Astrocyte (in vitro differentiated cells and primary cell): ENCODE data around the gene ALX4. TPM values are rescaled to one million over a fixed set of nuclear protein-coding genes. Genes with fewer than 3 reads are reported as not detected.

Experiments used
- DNase-seq: peaks from one replicate; pipeline ENCODE4 v3.0.0-alpha.2; 2010; ENCODE audit warnings: low read depth
- FAIRE-seq: peaks from 2 replicates; lab custom pipeline; 2011; peaks lifted over from hg19 to GRCh38; lab: Jason Lieb, UNC
- H2AFZ ChIP-seq: 2 replicates; pipeline ENCODE4 v1.6.0; 2012; ENCODE audit warnings: low read depth, low read length, inconsistent platforms
- H3K27ac ChIP-seq: 2 replicates; pipeline ENCODE4 v1.5.1; 2011; ENCODE audit warnings: low read depth, low read length, inconsistent platforms
- H3K27me3 ChIP-seq: 2 replicates; pipeline ENCODE4 v1.6.0; 2011; ENCODE audit warnings: low read length, inconsistent platforms; ENCODE audit not compliant: insufficient read depth
- H3K36me3 ChIP-seq: 2 replicates; pipeline ENCODE4 v1.5.1; 2011; ENCODE audit warnings: low read length, inconsistent platforms; ENCODE audit not compliant: insufficient read depth
- H3K4me1 ChIP-seq: 2 replicates; pipeline ENCODE4 v1.5.1; 2011; ENCODE audit warnings: low read length, inconsistent platforms; ENCODE audit not compliant: insufficient read depth
- H3K4me2 ChIP-seq: 2 replicates; pipeline ENCODE4 v1.6.0; 2012; ENCODE audit warnings: low read length, inconsistent platforms
- H3K4me3 ChIP-seq: 2 replicates; pipeline ENCODE4 v1.5.1; 2011; ENCODE audit warnings: low read depth, mild to moderate bottlenecking, low read length, inconsistent platforms; ENCODE audit not compliant: insufficient read depth
- H3K79me2 ChIP-seq: 2 replicates; pipeline ENCODE4 v1.6.0; 2012; ENCODE audit warnings: mild to moderate bottlenecking, low read length, inconsistent platforms; ENCODE audit not compliant: insufficient read depth
- H3K9ac ChIP-seq: 2 replicates; pipeline ENCODE4 v1.6.0; 2012; ENCODE audit warnings: mild to moderate bottlenecking, low read length, inconsistent platforms
- H3K9me3 ChIP-seq: 2 replicates; pipeline ENCODE4 v1.5.1; 2012; ENCODE audit warnings: low read depth, mild to moderate bottlenecking, low read length, inconsistent platforms; ENCODE audit not compliant: insufficient read depth
- H4K20me1 ChIP-seq: 2 replicates; pipeline ENCODE4 v1.6.0; 2012; ENCODE audit warnings: low read length, inconsistent platforms; ENCODE audit not compliant: insufficient read depth
- H3K27ac Mint-ChIP-seq: one replicate; pipeline ENCODE4 v1.8.0; 2021; ENCODE audit warnings: mild to moderate bottlenecking, mixed read lengths; ENCODE audit not compliant: unreplicated experiment
- H3K27me3 Mint-ChIP-seq: one replicate; pipeline ENCODE4 v1.8.0; 2021; ENCODE audit warnings: low read depth, mixed read lengths; ENCODE audit not compliant: unreplicated experiment
- H3K36me3 Mint-ChIP-seq: one replicate; pipeline ENCODE4 v1.8.0; 2021; ENCODE audit warnings: low read depth, mixed read lengths; ENCODE audit not compliant: unreplicated experiment
- H3K4me1 Mint-ChIP-seq: one replicate; pipeline ENCODE4 v1.8.0; 2021; ENCODE audit warnings: low read depth, mixed read lengths; ENCODE audit not compliant: unreplicated experiment
- H3K4me3 Mint-ChIP-seq: one replicate; pipeline ENCODE4 v1.8.0; 2021; ENCODE audit warnings: mild to moderate bottlenecking, moderate library complexity, mixed read lengths; ENCODE audit not compliant: unreplicated experiment
- H3K9me3 Mint-ChIP-seq: one replicate; pipeline ENCODE4 v1.8.0; 2021; ENCODE audit warnings: mild to moderate bottlenecking, mixed read lengths; ENCODE audit not compliant: unreplicated experiment
- EZH2 ChIP-seq: IDR thresholded peaks from 2 replicates; pipeline ENCODE4 v1.6.1; 2012; ENCODE audit warnings: mild to moderate bottlenecking, low read length, inconsistent platforms; ENCODE audit not compliant: insufficient read depth
- total RNA-seq: library from RNA; stranded (reverse); gene quantifications from 2 replicates; pipeline ENCODE4 v1.2.1, GENCODE V29; 2021
- TF ChIP-seq, protein P1 (sequence below): IDR thresholded peaks from 2 replicates; pipeline ENCODE4 v1.5.1; 2011; ENCODE audit warnings: low read depth, mild to moderate bottlenecking, inconsistent platforms, low read length, moderate library complexity; ENCODE audit not compliant: insufficient read depth

Gene ALX4
- total RNA-seq, 1 donor from 2014 or later, result not detected

- Mint-ChIP-seq H3K4me3 (no peak overlapping the region), H3K9me3 (peaks cover 3% of the 10 kb centered on the region), H3K27ac (no peak overlapping the region), H3K36me3 (no peaks in the 10 kb centered on the region), H3K27me3 (peaks cover 21% of the 10 kb centered on the region), H3K4me1 (peaks cover 2% of the 10 kb centered on the region)
- TF ChIP-seq, protein P1, sequence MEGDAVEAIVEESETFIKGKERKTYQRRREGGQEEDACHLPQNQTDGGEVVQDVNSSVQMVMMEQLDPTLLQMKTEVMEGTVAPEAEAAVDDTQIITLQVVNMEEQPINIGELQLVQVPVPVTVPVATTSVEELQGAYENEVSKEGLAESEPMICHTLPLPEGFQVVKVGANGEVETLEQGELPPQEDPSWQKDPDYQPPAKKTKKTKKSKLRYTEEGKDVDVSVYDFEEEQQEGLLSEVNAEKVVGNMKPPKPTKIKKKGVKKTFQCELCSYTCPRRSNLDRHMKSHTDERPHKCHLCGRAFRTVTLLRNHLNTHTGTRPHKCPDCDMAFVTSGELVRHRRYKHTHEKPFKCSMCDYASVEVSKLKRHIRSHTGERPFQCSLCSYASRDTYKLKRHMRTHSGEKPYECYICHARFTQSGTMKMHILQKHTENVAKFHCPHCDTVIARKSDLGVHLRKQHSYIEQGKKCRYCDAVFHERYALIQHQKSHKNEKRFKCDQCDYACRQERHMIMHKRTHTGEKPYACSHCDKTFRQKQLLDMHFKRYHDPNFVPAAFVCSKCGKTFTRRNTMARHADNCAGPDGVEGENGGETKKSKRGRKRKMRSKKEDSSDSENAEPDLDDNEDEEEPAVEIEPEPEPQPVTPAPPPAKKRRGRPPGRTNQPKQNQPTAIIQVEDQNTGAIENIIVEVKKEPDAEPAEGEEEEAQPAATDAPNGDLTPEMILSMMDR, result no peak
- no peak for TF ChIP-seq EZH2
- Histone ChIP-seq H3K4me2 (no peak overlapping the region), H3K4me3 (no peak overlapping the region), H3K27me3 (no peaks in the 10 kb centered on the region), H3K4me1 (peaks cover 10% of the 10 kb centered on the region), H4K20me1 (no peaks in the 10 kb centered on the region), H3K9ac (no peak overlapping the region), H3K79me2 (no peaks in the 10 kb centered on the region), H2AFZ (no peak overlapping the region), H3K9me3 (no peaks in the 10 kb centered on the region), H3K36me3 (no peaks in the 10 kb centered on the region), H3K27ac (no peak overlapping the region)
- no peak for FAIRE-seq
- DNase-seq, result no peak
These were observed 35.5 kb downstream of the ALX4 start for GRCh38 chr11:44274404-44274803.

- Mint-ChIP-seq H3K9me3 (peaks cover 8% of the 10 kb centered on the region), H3K4me3 (no peak overlapping the region), H3K27ac (no peak overlapping the region), H3K36me3 (no peaks in the 10 kb centered on the region), H3K4me1 (peaks cover 5% of the 10 kb centered on the region), H3K27me3 (peaks cover 16% of the 10 kb centered on the region)
- no peak overlapping the region for H2AFZ ChIP-seq
- no peak overlapping the region for H3K27ac ChIP-seq
- no peaks in the 10 kb centered on the region for H3K36me3 ChIP-seq
- peaks cover 22% of the 10 kb centered on the region for H3K4me1 ChIP-seq
- no peaks in the 10 kb centered on the region for H3K79me2 ChIP-seq
- no peak overlapping the region for H3K9ac ChIP-seq
- H3K9me3 ChIP-seq, result no peaks in the 10 kb centered on the region
- TF ChIP-seq EZH2, result no peak
- TF ChIP-seq, protein P1, result no peak
- H3K27me3 ChIP-seq, result no peaks in the 10 kb centered on the region
- no peak for FAIRE-seq
- H4K20me1 ChIP-seq, result no peaks in the 10 kb centered on the region
- H3K4me2 ChIP-seq, result no peak overlapping the region
- DNase-seq, result no peak
- H3K4me3 ChIP-seq, result no peak overlapping the region
These were observed 38.7 kb downstream of the ALX4 start for GRCh38 chr11:44271286-44271685.

DNA sequence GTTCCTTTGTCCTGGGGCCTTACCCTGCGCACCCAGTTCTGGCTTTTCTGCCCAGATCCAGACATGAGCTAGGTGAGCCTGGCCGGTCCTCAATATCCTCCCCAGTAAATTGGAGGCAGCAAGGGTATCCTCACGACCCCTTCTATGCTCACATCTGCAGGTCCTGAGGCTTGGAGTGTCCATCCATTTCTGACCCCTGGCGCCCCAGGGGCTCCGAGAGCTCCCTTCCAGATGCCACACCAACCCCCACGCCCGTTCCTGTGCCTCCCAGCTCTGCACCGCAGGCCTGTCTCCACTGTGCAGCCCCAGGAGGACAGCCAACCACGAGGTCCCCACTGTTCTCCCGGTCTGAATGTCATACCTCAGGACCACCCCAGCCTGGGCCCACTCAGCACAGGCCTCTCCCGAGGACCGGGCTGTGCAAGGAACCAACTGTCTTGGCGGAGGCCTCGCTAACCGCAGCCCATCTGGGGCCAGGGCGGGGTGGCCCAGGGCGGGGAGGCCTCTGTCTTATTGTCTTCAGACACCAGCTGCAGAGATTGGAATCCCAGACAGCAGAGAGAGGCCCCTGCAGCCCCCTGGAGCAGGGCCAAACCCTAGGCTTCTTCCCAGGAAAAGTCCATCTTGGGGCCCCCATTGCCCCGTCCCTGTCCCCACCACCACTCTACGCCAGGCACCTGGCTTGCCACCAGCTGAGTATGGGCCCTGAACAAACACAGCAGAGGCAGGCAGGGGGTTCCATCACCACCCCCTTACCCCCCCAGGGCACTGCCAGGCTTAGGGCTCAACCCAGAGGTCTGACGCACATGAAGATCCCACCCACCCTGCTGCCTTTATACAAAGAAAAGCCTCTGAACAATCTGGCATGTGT is 39.3 kb downstream of the ALX4 start:
- no peaks in the 10 kb centered on the region for H3K36me3 Mint-ChIP-seq
- Histone ChIP-seq H3K36me3 (no peaks in the 10 kb centered on the region), H3K4me3 (no peak overlapping the region), H3K4me2 (peak overlapping the region; percentile 72), H3K27ac (no peak overlapping the region), H4K20me1 (no peaks in the 10 kb centered on the region), H3K27me3 (no peaks in the 10 kb centered on the region), H3K9me3 (no peaks in the 10 kb centered on the region), H3K79me2 (no peaks in the 10 kb centered on the region), H2AFZ (no peak overlapping the region), H3K4me1 (peaks cover 22% of the 10 kb centered on the region), H3K9ac (peak overlapping the region; percentile 45)
- H3K27ac Mint-ChIP-seq, result no peak overlapping the region
- no peak for TF ChIP-seq EZH2
- TF ChIP-seq, protein P1, result no peak
- FAIRE-seq, result no peak
- H3K27me3 Mint-ChIP-seq, result peaks cover 14% of the 10 kb centered on the region
- peaks cover 5% of the 10 kb centered on the region for H3K4me1 Mint-ChIP-seq
- no peak for DNase-seq
- peaks cover 8% of the 10 kb centered on the region for H3K9me3 Mint-ChIP-seq
- H3K4me3 Mint-ChIP-seq, result no peak overlapping the region
